ENCODE data around the gene KLHL7. TPM values are rescaled to one million over a fixed set of nuclear protein-coding genes. Genes with fewer than 3 reads are reported as not detected.

The KLHL7 gene
- total RNA-seq, 1 experiment from 2014 or later = 43.8 TPM

GRCh38 chr7:23136216-23136615 lies 30.6 kb downstream of the KLHL7 start:
- ChIA-PET POLR2A (ENCODE audit: low non-redundant PET) (no interaction called here), CTCF (no interaction called here)
- Histone ChIP-seq H3K9me3 (ENCODE audit: low read depth, low read length, poor library complexity, severe bottlenecking) (no peaks in the 10 kb centered on the region), H3K4me1 (ENCODE audit: insufficient read depth, low read length, poor library complexity, severe bottlenecking) (no peaks in the 10 kb centered on the region), H3K27me3 (replicated peaks; ENCODE audit: insufficient read depth, low read depth, low read length, poor library complexity) (no peaks in the 10 kb centered on the region), H3K36me3 (ENCODE audit: insufficient read depth, low read length, poor library complexity, severe bottlenecking) (no peaks in the 10 kb centered on the region), H3K27ac (ENCODE audit: low read depth, low read length, poor library complexity, severe bottlenecking) (no peak overlapping the region), H3K4me3 (ENCODE audit: low read depth, low read length, poor library complexity, severe bottlenecking) (no peak overlapping the region)
- no peak for TF ChIP-seq CTCF (conservative IDR thresholded peaks at IDR 0.05; ENCODE audit: low read depth, low read length)
- no peak for TF ChIP-seq EZH2 (IDR thresholded peaks at IDR 0.05; ENCODE audit: borderline replicate concordance, low read depth, low read length, poor library complexity, severe bottlenecking)
- no TSS peak for BruUV-seq (replicated peaks)
- intact Hi-C loops (cut with micrococcal nuclease; ENCODE audit: unreplicated experiment) = no loop called here
- DNase-seq (ENCODE audit: low spot score) = no peak

- Histone ChIP-seq H3K4me3 (ENCODE audit: low read depth, low read length, poor library complexity, severe bottlenecking) (no peak overlapping the region), H3K27ac (ENCODE audit: low read depth, low read length, poor library complexity, severe bottlenecking) (no peak overlapping the region), H3K36me3 (ENCODE audit: insufficient read depth, low read length, poor library complexity, severe bottlenecking) (no peaks in the 10 kb centered on the region), H3K4me1 (ENCODE audit: insufficient read depth, low read length, poor library complexity, severe bottlenecking) (no peaks in the 10 kb centered on the region), H3K27me3 (replicated peaks; ENCODE audit: insufficient read depth, low read depth, low read length, poor library complexity) (no peaks in the 10 kb centered on the region), H3K9me3 (ENCODE audit: low read depth, low read length, poor library complexity, severe bottlenecking) (no peaks in the 10 kb centered on the region)
- CTCF ChIA-PET = no interaction called here
- no TSS peak for BruUV-seq (replicated peaks)
- no peak for DNase-seq (ENCODE audit: low spot score)
- POLR2A ChIA-PET (ENCODE audit: low non-redundant PET) = no interaction called here
- intact Hi-C loops (cut with micrococcal nuclease; ENCODE audit: unreplicated experiment) = no loop called here
- no peak for TF ChIP-seq CTCF (conservative IDR thresholded peaks at IDR 0.05; ENCODE audit: low read depth, low read length)
- no peak for TF ChIP-seq EZH2 (IDR thresholded peaks at IDR 0.05; ENCODE audit: borderline replicate concordance, low read depth, low read length, poor library complexity, severe bottlenecking)
Measured at GRCh38 chr7:23157679-23158078, 52.1 kb downstream of the KLHL7 start.

GRCh38 chr7:23158546-23158945 lies 53.0 kb downstream of the KLHL7 start:
- intact Hi-C loops (cut with micrococcal nuclease; ENCODE audit: unreplicated experiment) = no loop called here
- Histone ChIP-seq H3K9me3 (ENCODE audit: low read depth, low read length, poor library complexity, severe bottlenecking) (no peaks in the 10 kb centered on the region), H3K36me3 (ENCODE audit: insufficient read depth, low read length, poor library complexity, severe bottlenecking) (no peaks in the 10 kb centered on the region), H3K27ac (ENCODE audit: low read depth, low read length, poor library complexity, severe bottlenecking) (no peak overlapping the region), H3K4me3 (ENCODE audit: low read depth, low read length, poor library complexity, severe bottlenecking) (no peak overlapping the region), H3K27me3 (replicated peaks; ENCODE audit: insufficient read depth, low read depth, low read length, poor library complexity) (no peaks in the 10 kb centered on the region), H3K4me1 (ENCODE audit: insufficient read depth, low read length, poor library complexity, severe bottlenecking) (no peaks in the 10 kb centered on the region)
- no TSS peak for BruUV-seq (replicated peaks)
- CTCF ChIA-PET = no interaction called here
- POLR2A ChIA-PET (ENCODE audit: low non-redundant PET) = no interaction called here
- TF ChIP-seq CTCF (conservative IDR thresholded peaks at IDR 0.05; ENCODE audit: low read depth, low read length) = no peak
- no peak for TF ChIP-seq EZH2 (IDR thresholded peaks at IDR 0.05; ENCODE audit: borderline replicate concordance, low read depth, low read length, poor library complexity, severe bottlenecking)
- no peak for DNase-seq (ENCODE audit: low spot score)
